Astrocyte (in vitro differentiated cells and primary cell): ENCODE measurements around the gene ERFE. TPM values are rescaled to one million over a fixed set of nuclear protein-coding genes. Genes with fewer than 3 reads are reported as not detected.

Experiments
- DNase-seq: peaks from one replicate; pipeline ENCODE4 v3.0.0-alpha.2; 2010; ENCODE audit warnings: low read depth
- FAIRE-seq: peaks from 2 replicates; lab custom pipeline; 2011; peaks lifted over from hg19 to GRCh38; lab: Jason Lieb, UNC
- H2AFZ ChIP-seq: 2 replicates; pipeline ENCODE4 v1.6.0; 2012; ENCODE audit warnings: low read depth, low read length, inconsistent platforms
- H3K27ac ChIP-seq: 2 replicates; pipeline ENCODE4 v1.5.1; 2011; ENCODE audit warnings: low read depth, low read length, inconsistent platforms
- H3K27me3 ChIP-seq: 2 replicates; pipeline ENCODE4 v1.6.0; 2011; ENCODE audit warnings: low read length, inconsistent platforms; ENCODE audit not compliant: insufficient read depth
- H3K36me3 ChIP-seq: 2 replicates; pipeline ENCODE4 v1.5.1; 2011; ENCODE audit warnings: low read length, inconsistent platforms; ENCODE audit not compliant: insufficient read depth
- H3K4me1 ChIP-seq: 2 replicates; pipeline ENCODE4 v1.5.1; 2011; ENCODE audit warnings: low read length, inconsistent platforms; ENCODE audit not compliant: insufficient read depth
- H3K4me2 ChIP-seq: 2 replicates; pipeline ENCODE4 v1.6.0; 2012; ENCODE audit warnings: low read length, inconsistent platforms
- H3K4me3 ChIP-seq: 2 replicates; pipeline ENCODE4 v1.5.1; 2011; ENCODE audit warnings: low read depth, mild to moderate bottlenecking, low read length, inconsistent platforms; ENCODE audit not compliant: insufficient read depth
- H3K79me2 ChIP-seq: 2 replicates; pipeline ENCODE4 v1.6.0; 2012; ENCODE audit warnings: mild to moderate bottlenecking, low read length, inconsistent platforms; ENCODE audit not compliant: insufficient read depth
- H3K9ac ChIP-seq: 2 replicates; pipeline ENCODE4 v1.6.0; 2012; ENCODE audit warnings: mild to moderate bottlenecking, low read length, inconsistent platforms
- H3K9me3 ChIP-seq: 2 replicates; pipeline ENCODE4 v1.5.1; 2012; ENCODE audit warnings: low read depth, mild to moderate bottlenecking, low read length, inconsistent platforms; ENCODE audit not compliant: insufficient read depth
- H4K20me1 ChIP-seq: 2 replicates; pipeline ENCODE4 v1.6.0; 2012; ENCODE audit warnings: low read length, inconsistent platforms; ENCODE audit not compliant: insufficient read depth
- H3K27ac Mint-ChIP-seq: one replicate; pipeline ENCODE4 v1.8.0; 2021; ENCODE audit warnings: mild to moderate bottlenecking, mixed read lengths; ENCODE audit not compliant: unreplicated experiment
- H3K27me3 Mint-ChIP-seq: one replicate; pipeline ENCODE4 v1.8.0; 2021; ENCODE audit warnings: low read depth, mixed read lengths; ENCODE audit not compliant: unreplicated experiment
- H3K36me3 Mint-ChIP-seq: one replicate; pipeline ENCODE4 v1.8.0; 2021; ENCODE audit warnings: low read depth, mixed read lengths; ENCODE audit not compliant: unreplicated experiment
- H3K4me1 Mint-ChIP-seq: one replicate; pipeline ENCODE4 v1.8.0; 2021; ENCODE audit warnings: low read depth, mixed read lengths; ENCODE audit not compliant: unreplicated experiment
- H3K4me3 Mint-ChIP-seq: one replicate; pipeline ENCODE4 v1.8.0; 2021; ENCODE audit warnings: mild to moderate bottlenecking, moderate library complexity, mixed read lengths; ENCODE audit not compliant: unreplicated experiment
- H3K9me3 Mint-ChIP-seq: one replicate; pipeline ENCODE4 v1.8.0; 2021; ENCODE audit warnings: mild to moderate bottlenecking, mixed read lengths; ENCODE audit not compliant: unreplicated experiment
- EZH2 ChIP-seq: IDR thresholded peaks from 2 replicates; pipeline ENCODE4 v1.6.1; 2012; ENCODE audit warnings: mild to moderate bottlenecking, low read length, inconsistent platforms; ENCODE audit not compliant: insufficient read depth
- total RNA-seq: library from RNA; stranded (reverse); gene quantifications from 2 replicates; pipeline ENCODE4 v1.2.1, GENCODE V29; 2021
- TF ChIP-seq, protein P1 (sequence below): IDR thresholded peaks from 2 replicates; pipeline ENCODE4 v1.5.1; 2011; ENCODE audit warnings: low read depth, mild to moderate bottlenecking, inconsistent platforms, low read length, moderate library complexity; ENCODE audit not compliant: insufficient read depth

Gene ERFE
- total RNA-seq, 1 donor from 2014 or later, result 1.4 TPM

- Mint-ChIP-seq H3K27ac (no peak overlapping the region), H3K9me3 (no peaks in the 10 kb centered on the region), H3K4me3 (no peak overlapping the region), H3K36me3 (peaks cover 19% of the 10 kb centered on the region), H3K27me3 (no peaks in the 10 kb centered on the region), H3K4me1 (peaks cover 17% of the 10 kb centered on the region)
- TF ChIP-seq, protein P1, sequence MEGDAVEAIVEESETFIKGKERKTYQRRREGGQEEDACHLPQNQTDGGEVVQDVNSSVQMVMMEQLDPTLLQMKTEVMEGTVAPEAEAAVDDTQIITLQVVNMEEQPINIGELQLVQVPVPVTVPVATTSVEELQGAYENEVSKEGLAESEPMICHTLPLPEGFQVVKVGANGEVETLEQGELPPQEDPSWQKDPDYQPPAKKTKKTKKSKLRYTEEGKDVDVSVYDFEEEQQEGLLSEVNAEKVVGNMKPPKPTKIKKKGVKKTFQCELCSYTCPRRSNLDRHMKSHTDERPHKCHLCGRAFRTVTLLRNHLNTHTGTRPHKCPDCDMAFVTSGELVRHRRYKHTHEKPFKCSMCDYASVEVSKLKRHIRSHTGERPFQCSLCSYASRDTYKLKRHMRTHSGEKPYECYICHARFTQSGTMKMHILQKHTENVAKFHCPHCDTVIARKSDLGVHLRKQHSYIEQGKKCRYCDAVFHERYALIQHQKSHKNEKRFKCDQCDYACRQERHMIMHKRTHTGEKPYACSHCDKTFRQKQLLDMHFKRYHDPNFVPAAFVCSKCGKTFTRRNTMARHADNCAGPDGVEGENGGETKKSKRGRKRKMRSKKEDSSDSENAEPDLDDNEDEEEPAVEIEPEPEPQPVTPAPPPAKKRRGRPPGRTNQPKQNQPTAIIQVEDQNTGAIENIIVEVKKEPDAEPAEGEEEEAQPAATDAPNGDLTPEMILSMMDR, result no peak
- TF ChIP-seq EZH2, result no peak
- no peak overlapping the region for H3K4me3 ChIP-seq
- H3K27ac ChIP-seq, result no peak overlapping the region
- H3K79me2 ChIP-seq, result peaks cover 6% of the 10 kb centered on the region
- DNase-seq (no peak), FAIRE-seq (no peak)
- H2AFZ ChIP-seq, result no peak overlapping the region
- peaks cover 62% of the 10 kb centered on the region for H3K36me3 ChIP-seq
- H3K9ac ChIP-seq, result no peak overlapping the region
- H3K27me3 ChIP-seq, result no peaks in the 10 kb centered on the region
- no peaks in the 10 kb centered on the region for H3K9me3 ChIP-seq
- H3K4me1 ChIP-seq, result no peaks in the 10 kb centered on the region
- H3K4me2 ChIP-seq, result no peak overlapping the region
- peaks cover 24% of the 10 kb centered on the region for H4K20me1 ChIP-seq
These were observed 29.1 kb downstream of the ERFE start for GRCh38 chr2:238187618-238188548.

DNA sequence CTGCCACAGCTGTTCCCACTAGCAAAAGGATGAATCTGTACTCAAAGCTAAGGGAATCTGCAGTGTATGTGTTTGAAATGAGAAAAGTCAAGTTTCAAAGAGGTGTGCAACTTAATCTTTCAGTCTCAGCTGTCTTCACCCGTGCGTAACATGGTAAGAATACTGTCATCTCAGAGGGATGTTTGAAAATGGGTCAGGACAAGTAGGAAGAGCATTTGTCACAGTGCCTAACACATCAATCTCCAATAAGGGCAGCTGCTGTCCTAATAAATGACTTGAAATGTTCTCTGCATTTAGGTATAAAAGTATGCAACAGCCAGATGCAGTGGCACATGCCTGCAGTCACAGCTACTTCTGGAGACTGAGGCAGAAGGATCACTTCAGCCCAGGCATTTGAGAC lies 31.7 kb downstream of the ERFE start:
- Histone ChIP-seq H3K36me3 (peaks cover 51% of the 10 kb centered on the region), H3K79me2 (peaks cover 25% of the 10 kb centered on the region), H3K27ac (no peak overlapping the region), H3K4me1 (no peaks in the 10 kb centered on the region), H3K9ac (no peak overlapping the region), H2AFZ (no peak overlapping the region), H3K9me3 (no peaks in the 10 kb centered on the region), H3K27me3 (no peaks in the 10 kb centered on the region), H3K4me2 (no peak overlapping the region), H3K4me3 (no peak overlapping the region), H4K20me1 (peaks cover 23% of the 10 kb centered on the region)
- Mint-ChIP-seq H3K27ac (no peak overlapping the region), H3K4me1 (no peaks in the 10 kb centered on the region), H3K9me3 (no peaks in the 10 kb centered on the region), H3K4me3 (no peak overlapping the region), H3K27me3 (no peaks in the 10 kb centered on the region), H3K36me3 (peaks cover 16% of the 10 kb centered on the region)
- TF ChIP-seq EZH2, result no peak
- TF ChIP-seq, protein P1, result no peak
- FAIRE-seq (no peak), DNase-seq (no peak)
